GM12892 (cell line): Measurements from ENCODE around the gene CEACAM18.

Experiments used
- DNase-seq: peaks from one replicate; pipeline ENCODE4 v3.0.0; 2011; ENCODE audit not compliant: insufficient read length
- FAIRE-seq: peaks from 2 replicates; lab custom pipeline; 2011; peaks lifted over from hg19 to GRCh38; lab: Jason Lieb, UNC
- POLR2A ChIP-seq: IDR thresholded peaks from 2 replicates; pipeline ENCODE4 v1.6.1; 2011; ENCODE audit warnings: low read depth, low read length, control low read depth
- POLR2AphosphoS5 ChIP-seq: IDR thresholded peaks from 2 replicates; pipeline ENCODE4 v1.6.1; 2011; ENCODE audit warnings: low read depth, low read length, control low read depth
- TAF1 ChIP-seq: IDR thresholded peaks from 2 replicates; pipeline ENCODE4 v1.6.1; 2011; ENCODE audit warnings: low read depth, mild to moderate bottlenecking, control low read depth, low read length, borderline replicate concordance

The CEACAM18 gene

GRCh38 chr19:51521781-51522180 is 43.4 kb downstream of the CEACAM18 start:
- TF ChIP-seq TAF1 (no peak), POLR2A (no peak), POLR2AphosphoS5 (no peak)
- no peak for FAIRE-seq
- no peak for DNase-seq

- FAIRE-seq (no peak), DNase-seq (no peak)
- TF ChIP-seq POLR2A: no peak
- TF ChIP-seq POLR2AphosphoS5: no peak
- TF ChIP-seq TAF1: no peak
Observed at GRCh38 chr19:51524666-51525264, 46.4 kb downstream of the CEACAM18 start.

GRCh38 chr19:51525651-51526050 is 47.3 kb downstream of the CEACAM18 start:
- FAIRE-seq (no peak), DNase-seq (no peak)
- TF ChIP-seq TAF1 (no peak), POLR2AphosphoS5 (no peak), POLR2A (no peak)

- DNase-seq (no peak), FAIRE-seq (no peak)
- no peak for TF ChIP-seq POLR2AphosphoS5
- no peak for TF ChIP-seq TAF1
- TF ChIP-seq POLR2A: no peak
Observed at GRCh38 chr19:51529301-51529700, 51.0 kb downstream of the CEACAM18 start.

- DNase-seq: no peak
- FAIRE-seq: no peak
- TF ChIP-seq POLR2AphosphoS5 (no peak), TAF1 (no peak), POLR2A (no peak)
Observed at GRCh38 chr19:51530616-51531015, 52.3 kb downstream of the CEACAM18 start.

- FAIRE-seq (peak; percentile 94), DNase-seq (peak; percentile 54)
- no peak for TF ChIP-seq POLR2AphosphoS5
- no peak for TF ChIP-seq TAF1
- no peak for TF ChIP-seq POLR2A
Observed at GRCh38 chr19:51531349-51532315, 53.3 kb downstream of the CEACAM18 start, which contains the start of gene SIGLEC6. SIGLEC6 (minus strand) TSS chr19:51531670; CDS start chr19:51531648, 22 bp downstream.

- DNase-seq: no peak
- FAIRE-seq: peak; percentile 63
- no peak for TF ChIP-seq TAF1
- no peak for TF ChIP-seq POLR2A
- no peak for TF ChIP-seq POLR2AphosphoS5
Observed at GRCh38 chr19:51535535-51535934, 57.2 kb downstream of the CEACAM18 start.

GRCh38 chr19:51539821-51540366 is 61.6 kb downstream of the CEACAM18 start:
- TF ChIP-seq TAF1 (no peak), POLR2A (no peak), POLR2AphosphoS5 (no peak)
- FAIRE-seq (no peak), DNase-seq (no peak)
